Lung (tissue), 12 donors: ENCODE results near the gene PARD3B. TPM values are rescaled to one million over a fixed set of nuclear protein-coding genes. Genes with fewer than 3 reads are reported as not detected.

Experiments used
- ATAC-seq: fragments of 200-7000 bp; cut with Tn5 transposase; one replicate; pipeline ENCODE4 v1.9.1; 2020; ENCODE audit warnings: moderate number of reproducible peaks; ENCODE audit not compliant: insufficient read depth, low FRiP score
- DNase-seq, 3 donors: peaks; one replicate each; pipeline ENCODE4 v3.0.0-alpha.2; 2013 to 2017
- H3K27ac ChIP-seq, 2 donors: one replicate each; pipeline ENCODE4 v1.5.1; 2013; ENCODE audit warnings: mild to moderate bottlenecking in 2 of 2, moderate library complexity in 2 of 2, control low read depth in 1 of 2, inconsistent platforms in 1 of 2, low read depth in 1 of 2, low read length in 1 of 2
- H3K27me3 ChIP-seq, 3 donors: one replicate each; pipeline ENCODE4 v1.5.1; 2013; ENCODE audit warnings: low read length in 2 of 3; ENCODE audit not compliant: control insufficient read depth in 3 of 3, insufficient read depth in 3 of 3
- H3K36me3 ChIP-seq, 4 donors: one replicate each; pipeline ENCODE4 v1.5.1; 2013; ENCODE audit warnings: low read length in 4 of 4, mild to moderate bottlenecking in 1 of 4, moderate library complexity in 1 of 4; ENCODE audit not compliant: control insufficient read depth in 4 of 4, insufficient read depth in 4 of 4
- H3K4me1 ChIP-seq, 5 donors: one replicate each; pipeline ENCODE4 v1.5.1; 2013; ENCODE audit warnings: low read length in 5 of 5, mild to moderate bottlenecking in 2 of 5, moderate library complexity in 1 of 5; ENCODE audit not compliant: control insufficient read depth in 5 of 5, insufficient read depth in 5 of 5
- H3K4me3 ChIP-seq: one replicate; pipeline ENCODE4 v1.5.1; 2013; ENCODE audit warnings: mild to moderate bottlenecking, control low read depth, moderate library complexity
- H3K9ac ChIP-seq, 2 donors: one replicate each; pipeline ENCODE4 v1.5.1; 2013; ENCODE audit warnings: low read length in 2 of 2, control low read depth in 1 of 2; ENCODE audit not compliant: insufficient read depth in 1 of 2
- H3K9me3 ChIP-seq, 4 donors: one replicate each; pipeline ENCODE4 v1.5.1; 2013; ENCODE audit warnings: low read length in 3 of 4, mild to moderate bottlenecking in 1 of 4, moderate library complexity in 1 of 4; ENCODE audit not compliant: control insufficient read depth in 4 of 4, insufficient read depth in 3 of 4
- CTCF ChIP-seq: IDR thresholded peaks from 2 replicates; pipeline ENCODE4 v1.5.1; 2012; ENCODE audit warnings: mild to moderate bottlenecking; ENCODE audit errors: control extremely low read depth, extremely low read depth
- WGBS, 2 donors: extraction: QIAGEN DNeasy Blood & Tissue Kit; methylation state at CpG; one replicate each; pipeline ENCODE4 v1.1.7; 2013; 5-methylcytosine and 5-hydroxymethylcytosine counted together
- polyA plus RNA-seq, 2 donors: library from polyadenylated mRNA; stranded (reverse); fragments of 200-250 nt; gene quantifications; one replicate each; pipeline ENCODE4 v1.2.1, GENCODE V29; 2013
- total RNA-seq, 2 donors: library from RNA; depleted of rRNA in 1 of 2; stranded (reverse); fragments of >200 nt in 1 of 2; gene quantifications; one replicate each; pipeline ENCODE4 v1.2.1, GENCODE V29; 2014 to 2021
- donor health status: control.
- donor health status: control.
- donor health status: Bipolar disorder and iron deficiency.
- donor health status: healthy.
- donor health status: DM: yes; HTN: yes; CAD: no.

PARD3B gene
- total and polyA plus RNA-seq, 4 donors = 2.4 to 38.7 (median 17.1) TPM

DNA sequence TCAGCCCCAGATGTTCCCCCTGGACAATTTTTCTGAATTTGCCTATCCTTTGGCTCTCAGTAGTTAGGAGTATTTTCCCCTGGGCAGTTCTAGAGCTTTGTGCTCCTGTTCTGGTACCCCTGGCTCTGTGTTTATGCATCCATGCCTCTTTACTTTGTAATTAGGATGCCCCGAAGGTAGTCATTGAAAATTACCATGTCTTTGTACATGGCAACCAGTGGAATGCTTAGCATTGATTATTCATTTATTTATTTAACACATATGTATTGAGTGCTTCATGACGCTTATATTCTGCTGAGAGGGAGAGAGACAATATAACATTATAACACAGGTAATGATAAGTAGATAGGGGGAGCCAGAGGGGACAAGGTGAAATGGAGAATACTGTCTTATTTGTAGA lies 346.5 kb downstream of the PARD3B start:
- WGBS, 2 donors = 96 to 98% methylated on average over 2 of the region's 2 CpGs
- peaks cover 0 to 4% (median 0%) of the 10 kb centered on the region in 5 donors for H3K4me1 ChIP-seq
- H3K9me3 ChIP-seq = no peaks in the 10 kb centered on the region
- H3K27me3 ChIP-seq = no peaks in the 10 kb centered on the region
- H3K36me3 ChIP-seq = no peaks in the 10 kb centered on the region
- ATAC-seq = no peak
- no peak overlapping the region for H3K9ac ChIP-seq
- DNase-seq = no peak
- no peak overlapping the region for H3K27ac ChIP-seq
- no peak overlapping the region for H3K4me3 ChIP-seq
- no peak for TF ChIP-seq CTCF

DNA sequence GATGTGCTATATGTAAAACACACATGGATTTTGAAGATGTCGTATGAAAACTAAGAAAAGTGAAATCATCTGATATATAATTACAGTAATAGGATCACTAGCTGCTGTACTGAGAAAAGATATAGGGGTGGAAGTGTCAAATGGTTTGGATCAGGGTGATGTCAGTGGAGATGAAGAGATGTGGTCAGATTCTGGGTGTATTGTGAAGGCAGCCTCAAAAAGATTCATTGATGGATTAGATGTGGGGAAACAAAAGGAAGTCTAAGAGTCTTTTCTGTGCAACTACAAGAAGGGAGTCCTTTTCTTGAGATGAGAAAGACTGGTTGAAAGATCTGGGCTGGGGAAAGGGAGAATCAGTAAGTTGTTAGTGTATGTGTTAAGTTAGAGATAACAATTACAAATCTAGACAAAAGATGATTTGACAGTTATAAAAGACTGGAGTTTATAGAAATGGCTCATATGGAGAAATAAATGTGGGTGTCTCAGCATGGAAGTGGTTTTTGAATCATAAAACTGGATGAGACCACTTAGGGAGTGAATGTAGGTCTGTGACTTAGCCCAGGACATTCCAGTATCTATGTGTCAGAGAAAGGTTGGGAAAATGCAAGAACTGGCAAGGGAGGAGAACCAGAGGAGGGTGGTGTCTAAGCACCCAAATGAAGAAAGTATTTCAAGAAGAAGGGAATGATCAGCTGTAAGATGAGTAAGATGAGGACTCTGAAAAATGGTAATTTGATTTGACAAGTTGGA lies 347.4 kb downstream of the PARD3B start:
- Histone ChIP-seq H3K4me1 (peaks cover 0 to 4% (median 0%) of the 10 kb centered on the region in 5 donors), H3K4me3 (no peak overlapping the region), H3K27ac (no peak overlapping the region), H3K9me3 (no peaks in the 10 kb centered on the region), H3K36me3 (no peaks in the 10 kb centered on the region), H3K27me3 (no peaks in the 10 kb centered on the region), H3K9ac (no peak overlapping the region)
- DNase-seq (no peak), ATAC-seq (peak; percentile 19)
- no peak for TF ChIP-seq CTCF
- 85 to 97% methylated on average over 1 of the region's 1 CpG for WGBS, 2 donors

- Histone ChIP-seq H3K27ac (no peak overlapping the region), H3K9ac (no peak overlapping the region), H3K27me3 (no peaks in the 10 kb centered on the region), H3K36me3 (no peaks in the 10 kb centered on the region), H3K4me1 (no peaks in the 10 kb centered on the region), H3K9me3 (peaks cover 0 to 4% (median 0%) of the 10 kb centered on the region in 4 donors), H3K4me3 (no peak overlapping the region)
- DNase-seq (no peak), ATAC-seq (no peak)
- no peak for TF ChIP-seq CTCF
- 96% methylated on average over 4 of the region's 4 CpGs for WGBS, 2 donors
Measured at GRCh38 chr2:204896146-204896545, 350.9 kb downstream of the PARD3B start.

DNA sequence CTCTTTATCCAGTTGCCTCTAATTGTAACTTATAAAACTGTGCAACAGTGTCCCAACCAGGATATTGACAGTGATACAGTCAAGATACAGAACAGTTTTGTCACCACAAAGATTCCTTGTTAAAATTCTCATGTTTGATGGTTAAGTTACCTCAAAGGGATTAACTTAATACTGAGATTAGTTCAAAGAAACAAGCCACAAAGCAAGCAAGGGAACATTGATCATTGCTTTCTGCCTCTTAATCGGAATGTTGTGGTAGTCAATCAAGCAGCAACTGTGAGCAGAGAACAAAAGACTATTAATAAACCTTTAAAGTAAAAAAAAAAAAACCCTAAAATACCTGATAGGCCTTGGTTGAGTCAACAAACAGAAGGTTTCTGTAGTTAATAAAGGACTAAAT lies 352.3 kb downstream of the PARD3B start:
- DNase-seq = no peak
- H3K27me3 ChIP-seq = no peaks in the 10 kb centered on the region
- H3K36me3 ChIP-seq = no peaks in the 10 kb centered on the region
- H3K27ac ChIP-seq = no peak overlapping the region
- no peaks in the 10 kb centered on the region for H3K4me1 ChIP-seq
- 90 to 98% methylated on average over 1 of the region's 1 CpG for WGBS, 2 donors
- no peak overlapping the region for H3K4me3 ChIP-seq
- H3K9ac ChIP-seq = no peak overlapping the region
- ATAC-seq = no peak
- no peak for TF ChIP-seq CTCF
- H3K9me3 ChIP-seq = peaks cover 0 to 4% (median 0%) of the 10 kb centered on the region in 4 donors
